Peyer's patch (tissue), 4 donors: ENCODE data around the gene EFCAB3. TPM values are rescaled to one million over a fixed set of nuclear protein-coding genes. Genes with fewer than 3 reads are reported as not detected.
A peak's percentile ranks its signal among the peaks of the same experiment; 100 is the strongest.
"Not testable (repeated sequence)": the region's sequence is repeated elsewhere in the genome, so short reads cannot be mapped to it uniquely, and the experiment has no call there.

ENCODE experiments used
- DNase-seq, 3 donors: peaks; one replicate each; pipeline ENCODE4 v3.0.0-alpha.2; 2017 to 2019
- H3K27ac ChIP-seq, 4 donors: fragments of 200-600 bp; sonication (generic); one replicate each; pipeline ENCODE4 v1.5.1; 2016 to 2019
- H3K27me3 ChIP-seq, 2 donors: fragments of 200-600 bp; sonication (generic); one replicate each; pipeline ENCODE4 v1.5.1; 2019
- H3K36me3 ChIP-seq, 3 donors: fragments of 200-600 bp; sonication (generic); one replicate each; pipeline ENCODE4 v1.5.1; 2016 to 2019
- H3K4me1 ChIP-seq, 4 donors: fragments of 200-600 bp; sonication (generic); one replicate each; pipeline ENCODE4 v1.5.1; 2016 to 2019
- H3K4me3 ChIP-seq, 4 donors: fragments of 200-600 bp; sonication (generic); 1 replicate in 3 of 4; 2 replicates in 1 of 4; pipeline ENCODE4 v1.5.1; 2016 to 2019; ENCODE audit warnings: mild to moderate bottlenecking in 1 of 4
- H3K9me3 ChIP-seq, 4 donors: fragments of 200-600 bp; sonication (generic); one replicate each; pipeline ENCODE4 v1.5.1; 2016 to 2019; ENCODE audit warnings: mild to moderate bottlenecking in 1 of 4
- POLR2A ChIP-seq, 2 donors: fragments of 450-650 bp; IDR thresholded peaks; one replicate each; pipeline ENCODE4 v1.5.1; 2017; ENCODE audit warnings: antibody characterized with exemption in 2 of 2, mild to moderate bottlenecking in 2 of 2, moderate library complexity in 2 of 2
- small RNA-seq, 2 donors: library from RNA; depleted of rRNA; stranded (forward); fragments of <200 nt; gene quantifications; one replicate each; pipeline ENCODE3, GENCODE V24; 2016
- total RNA-seq, 4 donors: library from RNA; depleted of rRNA; stranded (reverse); fragments of >200 nt; gene quantifications; one replicate each; pipeline ENCODE4 v1.1.0, GENCODE V29; 2016
- TF ChIP-seq, protein P1 (sequence below), 6 experiments: fragments of 450-650 bp in 4 of 6; fragments of 200-600 bp in 2 of 6; sonication (generic) in 1 of 6; IDR thresholded peaks; one replicate each; pipeline ENCODE4 v1.5.1; 2017 to 2019; ENCODE audit warnings: antibody characterized with exemption in 6 of 6, mild to moderate bottlenecking in 3 of 6, moderate library complexity in 1 of 6

Gene EFCAB3
- total RNA-seq, 4 donors from 2014 or later: not detected

- no peak for DNase-seq
Measured at GRCh38 chr17:62444063-62444462, 63.7 kb downstream of the EFCAB3 start.

DNA sequence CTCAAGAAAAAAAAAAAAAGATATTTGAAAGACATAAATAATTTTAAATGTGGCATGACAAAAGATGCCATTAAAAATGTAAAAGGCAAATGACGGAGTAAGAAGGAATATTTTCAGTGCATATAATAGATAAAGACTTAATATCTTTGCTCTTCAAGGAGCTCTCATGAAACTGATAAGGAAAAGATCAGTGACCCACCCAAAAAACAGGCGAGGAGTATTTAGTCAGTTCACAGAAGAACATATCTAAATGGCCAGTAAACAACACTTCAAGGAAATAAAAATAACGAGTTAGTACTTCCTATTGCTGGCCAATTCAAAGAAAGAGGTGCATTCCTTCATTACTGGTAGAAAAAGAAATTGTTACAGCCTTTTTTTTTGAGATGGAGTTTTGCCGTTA lies 65.4 kb downstream of the EFCAB3 start:
- H3K9me3 ChIP-seq, H3K27ac ChIP-seq, H3K4me3 ChIP-seq, DNase-seq, H3K4me1 ChIP-seq, H3K27me3 ChIP-seq: not testable (repeated sequence)
- H3K36me3 ChIP-seq: peaks cover 0 to 76% (median 0%) of the 10 kb centered on the region in 3 donors

More at GRCh38 chr17:62444063-62444462, 63.7 kb downstream of the EFCAB3 start:
- Histone ChIP-seq H3K4me1 (no peaks in the 10 kb centered on the region), H3K27ac (no peak overlapping the region), H3K36me3 (peaks cover 0 to 76% (median 0%) of the 10 kb centered on the region in 3 donors), H3K27me3 (no peaks in the 10 kb centered on the region), H3K4me3 (no peak overlapping the region), H3K9me3 (no peaks in the 10 kb centered on the region)
- TF ChIP-seq, protein P1, sequence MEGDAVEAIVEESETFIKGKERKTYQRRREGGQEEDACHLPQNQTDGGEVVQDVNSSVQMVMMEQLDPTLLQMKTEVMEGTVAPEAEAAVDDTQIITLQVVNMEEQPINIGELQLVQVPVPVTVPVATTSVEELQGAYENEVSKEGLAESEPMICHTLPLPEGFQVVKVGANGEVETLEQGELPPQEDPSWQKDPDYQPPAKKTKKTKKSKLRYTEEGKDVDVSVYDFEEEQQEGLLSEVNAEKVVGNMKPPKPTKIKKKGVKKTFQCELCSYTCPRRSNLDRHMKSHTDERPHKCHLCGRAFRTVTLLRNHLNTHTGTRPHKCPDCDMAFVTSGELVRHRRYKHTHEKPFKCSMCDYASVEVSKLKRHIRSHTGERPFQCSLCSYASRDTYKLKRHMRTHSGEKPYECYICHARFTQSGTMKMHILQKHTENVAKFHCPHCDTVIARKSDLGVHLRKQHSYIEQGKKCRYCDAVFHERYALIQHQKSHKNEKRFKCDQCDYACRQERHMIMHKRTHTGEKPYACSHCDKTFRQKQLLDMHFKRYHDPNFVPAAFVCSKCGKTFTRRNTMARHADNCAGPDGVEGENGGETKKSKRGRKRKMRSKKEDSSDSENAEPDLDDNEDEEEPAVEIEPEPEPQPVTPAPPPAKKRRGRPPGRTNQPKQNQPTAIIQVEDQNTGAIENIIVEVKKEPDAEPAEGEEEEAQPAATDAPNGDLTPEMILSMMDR (IDR thresholded peaks at IDR 0.05): no peak
- no peak for TF ChIP-seq POLR2A (IDR thresholded peaks at IDR 0.05)

GRCh38 chr17:62452195-62452594 lies 71.8 kb downstream of the EFCAB3 start:
- DNase-seq, H3K4me1 ChIP-seq, H3K9me3 ChIP-seq, H3K4me3 ChIP-seq, H3K27me3 ChIP-seq: not testable (repeated sequence)
- H3K27ac ChIP-seq: peak overlapping the region in 1 of 4 donors; percentile 68
- H3K36me3 ChIP-seq: peaks cover 0 to 22% (median 0%) of the 10 kb centered on the region in 3 donors

GRCh38 chr17:62453041-62453440 lies 72.7 kb downstream of the EFCAB3 start:
- not testable (repeated sequence) for H3K27me3 ChIP-seq, H3K9me3 ChIP-seq, DNase-seq, H3K4me1 ChIP-seq, H3K4me3 ChIP-seq
- peak overlapping the region in 1 of 4 donors; percentile 68 for H3K27ac ChIP-seq
- peaks cover 0 to 14% (median 0%) of the 10 kb centered on the region in 3 donors for H3K36me3 ChIP-seq

DNA sequence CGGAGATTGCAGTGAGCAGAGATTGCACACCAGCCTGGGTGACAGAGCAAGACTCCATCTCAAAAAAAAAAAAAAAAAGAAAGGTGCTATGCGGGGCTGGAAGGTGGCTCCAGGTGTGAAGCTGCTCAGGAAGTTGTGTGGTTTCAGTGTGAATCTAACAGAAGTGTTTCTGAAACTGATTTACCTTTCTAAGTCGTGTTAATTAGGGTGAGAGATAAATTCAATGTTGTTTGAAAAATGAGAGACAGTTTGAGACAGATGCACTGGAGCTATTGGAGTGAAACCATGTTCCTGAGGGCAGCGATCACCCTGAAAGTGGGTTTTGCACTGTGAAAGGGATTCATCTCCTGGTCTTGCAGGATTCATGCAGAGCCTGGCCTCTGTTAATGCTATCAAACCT lies 73.3 kb downstream of the EFCAB3 start:
- not testable (repeated sequence) for H3K4me3 ChIP-seq, H3K9me3 ChIP-seq, H3K4me1 ChIP-seq, H3K27me3 ChIP-seq, H3K36me3 ChIP-seq
- peak in 1 of 3 donors; percentile 30 for DNase-seq
- H3K27ac ChIP-seq: peak overlapping the region in 1 of 4 donors; percentile 68

DNA sequence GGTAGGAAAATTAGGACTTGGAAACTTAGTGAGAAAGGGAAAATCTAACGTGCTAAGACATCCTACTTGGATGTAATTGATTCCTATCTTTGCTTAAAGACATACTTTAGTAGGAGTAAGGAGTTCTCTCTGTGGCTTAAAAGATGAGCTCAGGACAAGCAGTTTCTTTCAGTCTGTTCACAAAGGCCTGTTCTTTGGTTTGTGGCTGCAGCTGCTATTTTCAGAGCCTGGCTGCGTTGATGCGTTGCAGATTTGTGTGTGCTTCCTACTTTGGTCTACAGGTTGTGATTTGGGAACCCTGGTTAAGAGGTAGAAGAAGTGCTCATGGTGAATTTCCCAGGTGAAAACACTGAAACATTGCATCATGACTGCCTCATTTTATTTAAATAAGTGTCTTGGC lies 73.8 kb downstream of the EFCAB3 start:
- H3K4me1 ChIP-seq, H3K27me3 ChIP-seq, H3K9me3 ChIP-seq, H3K4me3 ChIP-seq, H3K36me3 ChIP-seq: not testable (repeated sequence)
- peak in 2 of 3 donors; percentile 56 to 67 for DNase-seq
- H3K27ac ChIP-seq: peak overlapping the region in 1 of 4 donors; percentile 68

DNA sequence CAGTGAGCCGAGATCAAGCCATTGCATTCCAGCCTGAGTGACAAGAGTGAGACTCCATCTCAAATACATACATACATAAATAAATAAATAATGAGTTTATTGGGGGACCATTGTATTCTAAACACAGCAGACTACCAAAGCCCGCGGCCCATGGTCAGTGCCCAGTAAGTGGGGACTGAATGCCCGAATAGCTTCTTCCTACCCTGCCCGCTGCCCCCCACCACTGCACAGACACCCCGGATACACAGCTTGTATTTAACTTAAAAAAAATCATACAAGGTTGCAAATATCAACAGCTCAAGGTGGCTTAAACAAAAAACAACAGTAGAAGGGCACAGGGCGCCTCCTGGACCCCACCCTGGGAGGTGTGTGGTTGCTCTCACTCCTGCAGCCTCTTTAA lies 75.7 kb downstream of the EFCAB3 start:
- DNase-seq: no peak
- no peaks in the 10 kb centered on the region for H3K9me3 ChIP-seq
- no peak overlapping the region for H3K4me3 ChIP-seq
- H3K27me3 ChIP-seq: no peaks in the 10 kb centered on the region
- H3K4me1 ChIP-seq: no peaks in the 10 kb centered on the region
- TF ChIP-seq, protein P1 (IDR thresholded peaks at IDR 0.05): no peak
- no peak for TF ChIP-seq POLR2A (IDR thresholded peaks at IDR 0.05)
- H3K27ac ChIP-seq: no peak overlapping the region
- no peaks in the 10 kb centered on the region for H3K36me3 ChIP-seq

- not testable (repeated sequence) for H3K4me1 ChIP-seq
Measured at GRCh38 chr17:62458483-62458882, 78.1 kb downstream of the EFCAB3 start.

DNA sequence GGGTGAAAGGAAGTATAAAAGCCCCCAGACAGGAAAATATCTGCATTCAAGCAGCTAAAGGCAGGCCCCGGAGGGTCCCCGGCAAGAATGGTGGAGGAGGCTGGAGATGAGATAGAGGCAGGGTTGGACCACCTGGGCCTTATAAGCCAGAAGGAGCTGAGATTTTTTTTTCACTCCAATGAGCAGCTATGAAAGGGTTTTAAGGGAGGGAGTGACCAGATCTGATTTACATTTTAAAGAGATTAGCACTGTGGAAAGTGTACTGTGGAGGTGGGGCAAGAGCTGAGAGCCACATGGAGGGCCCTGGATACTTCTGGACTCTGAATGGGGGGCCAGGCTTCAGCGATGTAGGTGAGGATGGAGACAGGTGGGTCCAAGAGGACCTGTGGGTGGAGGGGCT lies 84.1 kb downstream of the EFCAB3 start:
- H3K36me3 ChIP-seq, H3K27me3 ChIP-seq, H3K4me3 ChIP-seq, DNase-seq, H3K4me1 ChIP-seq, H3K9me3 ChIP-seq, H3K27ac ChIP-seq: not testable (repeated sequence)

More at GRCh38 chr17:62458483-62458882, 78.1 kb downstream of the EFCAB3 start:
- not testable (repeated sequence) for H3K4me3 ChIP-seq, H3K9me3 ChIP-seq, H3K36me3 ChIP-seq, DNase-seq, H3K27me3 ChIP-seq
- H3K27ac ChIP-seq: peak overlapping the region in 1 of 4 donors; percentile 57

GRCh38 chr17:62465271-62465670 lies 84.9 kb downstream of the EFCAB3 start:
- not testable (repeated sequence) for DNase-seq

More at GRCh38 chr17:62465271-62465670, 84.9 kb downstream of the EFCAB3 start:
- not testable (repeated sequence) for H3K9me3 ChIP-seq, H3K27ac ChIP-seq, H3K36me3 ChIP-seq, H3K27me3 ChIP-seq, H3K4me1 ChIP-seq, H3K4me3 ChIP-seq

Small RNA genes within 50 kb of the gene (small RNA-seq; reads per million reads assigned to genes)
- 0 reads per million in 2 donors for gene RNU7-52P

Other genes with a start within 250 kb of the EFCAB3 start
- gene METTL2A, start 43.3 kb downstream of the EFCAB3 start, total RNA-seq: 10 to 100 TPM in 3 of 4 donors, 1 to 10 TPM in 1; 10.0 to 18.2 (median 14.9) TPM
- 10 to 100 TPM; 33.8 to 65.2 (median 49.3) TPM for gene TLK2, start 98.3 kb downstream of the EFCAB3 start, total RNA-seq
- gene MRC2, start 247.1 kb downstream of the EFCAB3 start, total RNA-seq: 10 to 100 TPM in 2 of 4 donors, 1 to 10 TPM in 2; 9.0 to 33.8 (median 14.6) TPM